ENCODE measurements around the gene KANK2. TPM values are rescaled to one million over a fixed set of nuclear protein-coding genes. Genes with fewer than 3 reads are reported as not detected.

The KANK2 gene
- total and polyA plus RNA-seq, 2 of the 4 experiments (the other 2 are of a cell fraction): 104 to 176 TPM

GRCh38 chr19:11221082-11221598 is 23.8 kb upstream of the KANK2 start:
- Histone ChIP-seq H2AK5ac (ENCODE audit: low read depth, low read length) (no peak overlapping the region), H2BK20ac (ENCODE audit: low read depth, low read length) (no peak overlapping the region), H3K79me1 (ENCODE audit: low read depth in 1 of 2, low read length in 2 of 2) (no peaks in the 10 kb centered on the region), H4K91ac (ENCODE audit: insufficient read depth, low read depth, low read length) (no peak overlapping the region), H3K9me1 (ENCODE audit: insufficient read depth, low read length) (no peaks in the 10 kb centered on the region), H2AFZ (replicated peaks; ENCODE audit: low read length, poor library complexity) (no peak overlapping the region), H3K4me3 (ENCODE audit: insufficient read depth, low read depth, low read length) (no peak overlapping the region), H3K27ac (ENCODE audit: insufficient read depth, low read length) (no peak overlapping the region), H3K9ac (ENCODE audit: low read depth, low read length) (no peak overlapping the region), H3K27me3 (ENCODE audit: control insufficient read depth, insufficient read depth, low read length) (no peaks in the 10 kb centered on the region), H4K20me1 (ENCODE audit: insufficient read depth, low read length) (no peaks in the 10 kb centered on the region), H3K23ac (ENCODE audit: low read depth, low read length) (no peak overlapping the region), H3K14ac (replicated peaks; ENCODE audit: low read depth, low read length) (no peak overlapping the region), H4K8ac (ENCODE audit: low read depth in 2 of 2, low read length in 2 of 2) (no peak overlapping the region), H3K18ac (ENCODE audit: low read depth, low read length) (no peak overlapping the region), H3K4ac (ENCODE audit: low read depth, low read length) (no peak overlapping the region), H2BK15ac (ENCODE audit: low read depth, low read length) (no peak overlapping the region), H3K56ac (ENCODE audit: extremely low read depth, insufficient read depth, low read length) (no peak overlapping the region), H3K4me2 (ENCODE audit: low read depth, low read length) (no peak overlapping the region), H3K36me3 (ENCODE audit: control insufficient read depth, insufficient read depth, low read length) (peaks cover 32% of the 10 kb centered on the region), H4K5ac (ENCODE audit: low read depth, low read length) (no peak overlapping the region), H2AK9ac (replicated peaks; ENCODE audit: low read depth, low read length, poor library complexity) (no peak overlapping the region), H2BK120ac (ENCODE audit: low read depth, low read length) (no peak overlapping the region), H2BK5ac (ENCODE audit: low read depth, low read length, poor library complexity, severe bottlenecking) (no peak overlapping the region), H3K4me1 (ENCODE audit: control insufficient read depth, insufficient read depth, low read length) (no peaks in the 10 kb centered on the region), H3K9me3 (ENCODE audit: control insufficient read depth, insufficient read depth, low read length) (peaks cover 11% of the 10 kb centered on the region)
- no peak for ATAC-seq (ENCODE audit: low read depth)
- dilution Hi-C loops (cut with HindIII; ENCODE audit: low sequenced_read_pairs, unreplicated experiment): no loop called here
- intact Hi-C loops (cut with micrococcal nuclease): no loop called here
- in situ Hi-C loops (cut with MboI; ENCODE audit: low sequenced_read_pairs): no loop called here
- DNase-seq: no peak
- ChIA-PET POLR2A (ENCODE audit: unreplicated experiment) (no interaction called here), CTCF (no interaction called here)
- BruUV-seq (replicated peaks): no TSS peak
- TF ChIP-seq FOS (IDR thresholded peaks at IDR 0.05; ENCODE audit: low read depth, low read length): no peak
- TF ChIP-seq RAD21 (IDR thresholded peaks at IDR 0.05; ENCODE audit: low read length): no peak
- no peak for TF ChIP-seq MAFK (IDR thresholded peaks at IDR 0.05; ENCODE audit: low read depth, low read length)
- no peak for TF ChIP-seq CTCF (conservative IDR thresholded peaks at IDR 0.05; ENCODE audit: low read depth, low read length)
- no peak for TF ChIP-seq RFX5 (IDR thresholded peaks at IDR 0.05; ENCODE audit: low read depth, low read length)
- TF ChIP-seq CEBPB (IDR thresholded peaks at IDR 0.05; ENCODE audit: low read depth, low read length): no peak
- TF ChIP-seq MXI1 (IDR thresholded peaks at IDR 0.05; ENCODE audit: borderline replicate concordance, low read depth, low read length): no peak
- no peak for TF ChIP-seq CHD1 (IDR thresholded peaks at IDR 0.05; ENCODE audit: low read depth, low read length)
- no CpG with 5 or more reads among the region's 3 CpGs for WGBS, 2 experiments (ENCODE audit: extremely low coverage in 2 of 2, insufficient read length in 1 of 2)

Data from IMR-90 (cell line).